Stimulated activated CD4-positive, alpha-beta T cell treated with anti-CD3 and anti-CD28 coated beads, Interleukin-4, amount 100 ng/mL, for 48 hours (primary cell): ENCODE results near the gene SLC5A3.
A peak's percentile ranks its signal among the peaks of the same experiment; 100 is the strongest.

Experiments used
- DNase-seq, 2 donors: peaks; one replicate each; pipeline ENCODE4 v3.0.0-alpha.2; 2020; ENCODE audit warnings: low read depth in 2 of 2

Gene SLC5A3

GRCh38 chr21:34071683-34072082 lies 1.7 kb upstream of the SLC5A3 start:
- no peak for DNase-seq

DNA sequence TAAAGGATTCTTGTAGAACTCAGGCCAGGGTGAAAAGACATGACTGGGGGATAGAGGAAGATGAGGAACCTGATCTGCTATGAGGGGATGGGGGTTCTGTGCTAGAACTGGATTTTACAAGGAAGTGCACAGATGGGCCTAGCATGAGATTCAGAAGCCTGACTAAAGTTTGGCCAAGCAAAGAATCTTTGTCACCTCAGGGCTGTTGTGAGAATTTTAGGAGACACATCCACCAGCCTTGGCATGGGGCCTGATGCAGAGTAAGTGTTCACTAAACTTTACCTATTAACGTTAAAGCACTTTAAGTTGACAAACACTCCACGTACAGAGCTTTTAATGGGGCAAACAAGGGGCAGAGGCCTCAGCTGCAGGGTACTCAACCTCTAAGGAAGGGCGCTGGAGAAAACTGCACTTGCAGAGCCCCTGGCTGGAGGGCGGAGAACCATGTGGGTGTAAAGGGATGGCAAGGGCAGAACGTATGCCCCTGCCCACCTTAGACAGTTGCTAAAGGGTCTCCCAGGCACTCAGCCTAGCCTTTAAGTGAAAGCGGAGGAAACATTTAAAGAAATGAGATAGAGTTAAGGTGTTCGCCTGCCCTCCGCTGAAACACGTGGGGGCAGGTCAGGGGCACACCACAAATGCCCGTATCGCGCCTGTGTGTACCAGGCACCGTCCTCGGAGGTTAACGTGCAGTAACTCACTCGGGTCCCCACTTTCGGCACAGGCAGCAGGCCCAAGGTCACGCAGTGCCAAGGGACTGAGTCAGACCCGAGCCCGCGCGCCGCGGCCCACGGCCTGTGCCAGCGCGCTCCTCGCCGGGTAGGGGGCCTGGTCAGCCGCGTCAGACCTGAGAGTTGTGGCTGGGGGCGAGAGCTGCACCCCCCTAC lies 990 bp upstream of the SLC5A3 start:
- peak in 1 of 2 donors; percentile 9 for DNase-seq

DNA sequence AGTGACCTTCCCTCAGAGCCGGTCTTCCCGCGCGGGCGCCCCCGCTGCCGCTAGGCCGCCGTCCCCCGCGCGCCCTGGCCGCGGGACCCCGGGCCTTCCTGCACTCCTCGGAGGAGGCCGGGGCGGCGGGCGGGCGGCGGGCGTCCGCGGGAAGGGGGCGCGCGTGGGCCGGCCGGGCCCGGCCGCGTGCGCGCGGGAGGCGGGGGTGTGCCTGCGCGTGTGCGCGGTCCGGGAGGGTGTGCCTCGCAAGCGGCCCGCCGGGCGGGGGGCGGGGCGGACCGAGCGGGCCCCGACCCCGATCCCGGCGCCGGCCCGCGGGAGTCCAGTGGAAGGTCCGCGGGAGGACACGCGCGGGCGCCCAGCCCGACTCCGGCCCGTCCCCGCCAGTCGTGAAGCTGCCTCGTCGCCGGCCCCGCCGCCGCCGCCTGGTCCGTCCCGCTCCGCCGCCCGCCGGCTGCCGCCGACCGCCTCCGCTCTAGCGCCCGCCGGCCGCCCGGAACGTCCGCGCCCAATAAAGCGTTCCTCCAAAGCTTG lies 438 bp downstream of the SLC5A3 start:
- peak; percentile 18 to 29 for DNase-seq

- DNase-seq = no peak
Observed at GRCh38 chr21:34074283-34075090, 1.1 kb downstream of the SLC5A3 start.

DNA sequence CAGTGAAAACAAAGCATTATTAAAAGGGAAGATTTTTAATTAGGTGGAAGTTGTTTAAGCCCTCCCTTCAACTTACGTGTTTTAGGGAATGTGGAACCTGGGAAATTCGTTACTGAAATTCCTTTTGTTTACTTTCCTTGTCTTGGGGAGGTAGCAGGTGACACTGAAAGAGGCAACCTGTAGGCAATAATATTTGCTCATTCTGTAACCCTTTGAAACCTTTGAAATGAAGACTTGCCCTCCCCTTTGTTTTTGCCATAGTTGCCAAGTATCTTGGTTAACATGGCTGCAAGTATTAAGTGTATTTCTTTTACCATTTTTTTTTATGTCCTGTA lies 1.7 kb downstream of the SLC5A3 start:
- DNase-seq = no peak

DNA sequence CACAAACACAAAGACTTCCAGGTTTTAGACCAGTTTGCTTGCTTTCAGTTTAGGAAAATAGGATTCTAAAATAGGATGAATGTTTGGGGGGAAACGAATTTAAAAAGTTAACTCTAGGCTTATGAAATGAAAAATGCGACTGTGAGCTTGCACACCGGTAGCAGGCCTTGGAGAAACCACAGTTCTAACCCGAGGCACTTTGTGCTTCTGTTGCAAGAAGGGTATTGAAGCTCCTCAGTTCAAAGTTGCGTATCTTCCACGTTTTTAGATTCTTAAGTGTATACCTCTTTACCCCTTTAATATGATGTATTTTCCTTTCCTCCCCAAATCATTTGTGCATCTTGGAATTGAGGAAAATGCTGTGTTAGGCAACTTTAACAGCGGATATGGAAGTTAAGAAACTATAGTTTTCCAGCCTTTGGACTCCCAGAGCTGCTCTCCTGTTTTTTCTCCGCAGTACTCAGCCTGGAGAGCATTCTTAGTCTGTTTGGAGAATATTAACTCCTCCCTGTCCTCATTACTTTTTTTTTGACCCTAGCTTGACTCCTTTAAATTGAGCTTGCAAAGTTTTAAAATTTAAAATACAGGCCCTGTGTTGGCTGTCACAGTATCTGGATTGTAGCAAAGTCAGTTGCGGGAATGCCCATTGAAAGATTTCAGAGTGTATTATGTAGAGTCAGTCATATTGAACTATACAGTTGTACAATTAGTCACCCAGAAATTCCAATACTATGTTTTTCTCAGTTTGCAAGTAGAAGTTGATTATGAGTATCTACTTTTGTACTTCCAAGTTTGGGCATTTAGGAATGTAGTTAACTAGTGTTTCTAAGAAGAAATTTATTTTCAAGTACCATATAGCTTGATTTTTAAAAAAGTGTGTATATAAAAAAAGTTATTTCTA lies 2.6 kb downstream of the SLC5A3 start:
- no peak for DNase-seq

- DNase-seq = no peak
Observed at GRCh38 chr21:34076835-34077234, 3.5 kb downstream of the SLC5A3 start.

GRCh38 chr21:34077888-34078287 lies 4.5 kb downstream of the SLC5A3 start:
- DNase-seq = no peak

- DNase-seq = no peak
Observed at GRCh38 chr21:34078915-34079314, 5.5 kb downstream of the SLC5A3 start.

- DNase-seq = no peak
Observed at GRCh38 chr21:34080710-34081109, 7.3 kb downstream of the SLC5A3 start.

DNA sequence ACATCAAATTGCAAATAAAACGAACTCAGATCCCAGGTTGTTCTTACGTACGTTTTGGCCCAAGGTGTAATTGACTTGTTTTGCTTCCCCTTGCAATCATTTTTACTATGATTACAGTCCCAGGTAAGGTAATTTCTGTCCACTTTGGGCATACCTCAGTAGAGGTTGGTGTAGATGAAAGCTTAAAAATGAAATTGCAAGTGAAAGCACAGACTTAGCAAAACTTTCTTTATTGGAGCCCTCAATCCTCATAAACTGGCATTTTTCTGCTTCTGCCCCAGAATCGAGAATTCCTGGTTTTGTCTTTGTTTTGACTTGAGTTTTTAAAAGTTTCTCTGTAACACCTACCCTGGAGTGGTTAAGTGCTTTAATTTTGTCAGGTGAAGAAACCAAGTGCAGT lies 9.4 kb downstream of the SLC5A3 start:
- no peak for DNase-seq

DNA sequence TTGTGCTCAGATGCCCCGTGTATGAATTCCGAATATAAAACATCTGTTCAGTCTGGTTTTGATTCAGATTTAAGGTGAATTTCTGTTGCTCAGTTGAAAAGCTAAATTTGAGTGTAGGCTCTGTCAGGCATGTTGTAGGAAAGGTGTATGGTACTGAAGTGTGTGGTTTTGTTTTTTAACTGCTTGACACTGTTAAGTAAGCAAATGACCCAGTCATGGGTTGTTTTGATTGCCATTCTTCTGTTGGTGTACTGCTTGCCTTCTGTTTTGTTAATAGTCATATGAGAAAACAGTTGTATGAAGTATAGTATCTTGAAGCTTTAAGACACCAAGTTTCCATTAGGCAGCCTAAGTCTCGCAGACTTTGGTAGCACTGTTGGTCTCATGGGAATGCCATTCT lies 10.0 kb downstream of the SLC5A3 start:
- DNase-seq = no peak

- no peak for DNase-seq
Observed at GRCh38 chr21:34085129-34085528, 11.8 kb downstream of the SLC5A3 start.

- no peak for DNase-seq
Observed at GRCh38 chr21:34086887-34087306, 13.5 kb downstream of the SLC5A3 start.

- DNase-seq = no peak
Observed at GRCh38 chr21:34088752-34089151, 15.4 kb downstream of the SLC5A3 start.

GRCh38 chr21:34091032-34091431 lies 17.7 kb downstream of the SLC5A3 start:
- no peak for DNase-seq

GRCh38 chr21:34091607-34092006 lies 18.2 kb downstream of the SLC5A3 start:
- DNase-seq = no peak

GRCh38 chr21:34092262-34092921 lies 19.0 kb downstream of the SLC5A3 start:
- DNase-seq = no peak

DNA sequence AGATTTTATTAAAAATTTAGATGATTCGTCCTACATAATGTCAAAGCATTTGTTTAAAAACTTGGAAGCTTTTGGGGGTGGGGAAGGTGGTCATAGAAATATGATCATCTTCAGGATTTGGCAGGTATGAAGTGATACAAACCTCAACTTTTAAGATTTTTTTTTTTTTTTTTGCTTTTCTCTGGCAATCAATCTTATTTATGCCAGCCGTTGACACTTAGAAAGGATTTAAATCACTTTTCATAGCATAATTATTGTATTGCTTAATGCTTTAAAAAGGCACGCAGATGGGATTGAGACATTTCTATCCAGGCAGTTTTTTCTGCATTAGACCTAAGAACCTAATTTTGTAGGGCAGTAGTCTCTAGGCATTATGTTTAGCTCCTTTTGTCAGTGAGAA lies 19.7 kb downstream of the SLC5A3 start:
- no peak for DNase-seq

GRCh38 chr21:34094949-34095348 lies 21.6 kb downstream of the SLC5A3 start:
- no peak for DNase-seq

DNA sequence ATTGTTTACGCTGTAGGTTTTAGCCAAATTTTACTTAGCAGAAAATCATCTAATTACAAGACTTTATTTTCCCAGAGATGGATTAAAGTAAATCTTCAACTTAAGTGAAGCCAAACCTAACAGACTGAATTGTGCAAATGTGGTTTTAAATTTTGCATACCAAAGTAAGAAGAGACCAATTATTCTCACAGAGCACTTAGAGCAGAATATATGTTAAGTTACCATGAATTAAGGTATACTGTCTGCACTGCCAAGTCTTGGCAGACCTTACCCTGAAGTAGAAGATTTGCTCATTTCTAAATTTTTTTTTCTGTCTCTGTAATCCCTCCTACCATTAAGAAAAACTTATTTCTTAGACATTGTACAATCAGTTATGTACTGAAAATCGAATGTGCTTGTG lies 24.1 kb downstream of the SLC5A3 start:
- no peak for DNase-seq
